Lower lobe of right lung (tissue), 2 donors: ENCODE data around the gene TFDP1. TPM values are rescaled to one million over a fixed set of nuclear protein-coding genes. Genes with fewer than 3 reads are reported as not detected.

Experiments used
- ATAC-seq, 2 donors: fragments of 200-7000 bp; cut with Tn5 transposase; one replicate each; pipeline ENCODE4 v1.9.1; 2020 to 2022; ENCODE audit warnings: mild to moderate bottlenecking in 2 of 2, moderate library complexity in 2 of 2
- DNase-seq: peaks from one replicate; pipeline ENCODE4 v3.0.0-alpha.2; 2020
- H3K27ac ChIP-seq: fragments of 200-600 bp; one replicate; pipeline ENCODE4 v1.8.0; 2022
- H3K27me3 ChIP-seq: fragments of 200-600 bp; one replicate; pipeline ENCODE4 v1.8.0; 2022; ENCODE audit warnings: low read depth
- H3K36me3 ChIP-seq: fragments of 200-600 bp; one replicate; pipeline ENCODE4 v1.8.0; 2022; ENCODE audit warnings: mild to moderate bottlenecking
- H3K4me1 ChIP-seq: fragments of 200-600 bp; one replicate; pipeline ENCODE4 v1.8.0; 2022
- H3K4me3 ChIP-seq: fragments of 200-600 bp; one replicate; pipeline ENCODE4 v1.8.0; 2022; ENCODE audit warnings: mild to moderate bottlenecking
- H3K9me3 ChIP-seq: fragments of 200-600 bp; one replicate; pipeline ENCODE4 v1.8.0; 2022
- CTCF ChIP-seq: fragments of 200-600 bp; IDR thresholded peaks from one replicate; pipeline ENCODE4 v1.8.0; 2022; ENCODE audit warnings: antibody characterized with exemption, mild to moderate bottlenecking
- intact Hi-C: fragments of 100-400 bp; cut with DNase I; formaldehyde crosslinking; loops from one replicate; pipeline ENCODE4 v1.11.0; 2022
- total RNA-seq: library from RNA; stranded (reverse); fragmentation: NEBNext Ultra II Directional; extraction: Animal tissue kit (Norgen Biotek cat#: 25700); gene quantifications from one replicate; pipeline ENCODE4 v1.2.1, GENCODE V29; 2021
- donor health status: DM: no; HTN: yes; CAD: no; lungs with severe emphysema.

Gene TFDP1
- total RNA-seq, 1 donor from 2014 or later = 47.0 TPM

- DNase-seq (peak; percentile 36), ATAC-seq (no peak)
- Histone ChIP-seq H3K9me3 (no peaks in the 10 kb centered on the region), H3K27me3 (peaks cover 15% of the 10 kb centered on the region), H3K36me3 (no peaks in the 10 kb centered on the region), H3K4me1 (no peaks in the 10 kb centered on the region), H3K4me3 (no peak overlapping the region), H3K27ac (no peak overlapping the region)
- TF ChIP-seq CTCF = no peak
- intact Hi-C loops = no loop called here
Observed at GRCh38 chr13:113565526-113566226, 18.9 kb upstream of the TFDP1 start.

GRCh38 chr13:113566227-113566561, 18.4 kb upstream of the TFDP1 start:
- DNase-seq (peak; percentile 10), ATAC-seq (no peak)
- no peak for TF ChIP-seq CTCF
- Histone ChIP-seq H3K4me3 (no peak overlapping the region), H3K9me3 (no peaks in the 10 kb centered on the region), H3K36me3 (no peaks in the 10 kb centered on the region), H3K4me1 (no peaks in the 10 kb centered on the region), H3K27ac (no peak overlapping the region), H3K27me3 (peaks cover 15% of the 10 kb centered on the region)
- intact Hi-C loops = no loop called here

- Histone ChIP-seq H3K27me3 (peaks cover 15% of the 10 kb centered on the region), H3K4me1 (no peaks in the 10 kb centered on the region), H3K27ac (no peak overlapping the region), H3K9me3 (no peaks in the 10 kb centered on the region), H3K4me3 (no peak overlapping the region), H3K36me3 (no peaks in the 10 kb centered on the region)
- ATAC-seq (no peak), DNase-seq (no peak)
- TF ChIP-seq CTCF = no peak
- intact Hi-C loops = no loop called here
Observed at GRCh38 chr13:113567681-113568080, 16.9 kb upstream of the TFDP1 start.

GRCh38 chr13:113573065-113573464, 11.5 kb upstream of the TFDP1 start:
- ATAC-seq (no peak), DNase-seq (peak; percentile 10)

GRCh38 chr13:113576597-113576996, 8.0 kb upstream of the TFDP1 start:
- no peak for TF ChIP-seq CTCF
- DNase-seq (no peak), ATAC-seq (no peak)
- no peaks in the 10 kb centered on the region for H3K27me3 ChIP-seq
- H3K27ac ChIP-seq = no peak overlapping the region
- H3K4me3 ChIP-seq = no peak overlapping the region
- H3K36me3 ChIP-seq = no peaks in the 10 kb centered on the region
- no peaks in the 10 kb centered on the region for H3K4me1 ChIP-seq
- intact Hi-C loops = no loop called here
- peaks cover 8% of the 10 kb centered on the region for H3K9me3 ChIP-seq

More at GRCh38 chr13:113573065-113573464, 11.5 kb upstream of the TFDP1 start:
- H3K27ac ChIP-seq = no peak overlapping the region
- H3K27me3 ChIP-seq = no peaks in the 10 kb centered on the region
- intact Hi-C loops = no loop called here
- no peaks in the 10 kb centered on the region for H3K4me1 ChIP-seq
- no peaks in the 10 kb centered on the region for H3K36me3 ChIP-seq
- H3K9me3 ChIP-seq = peaks cover 8% of the 10 kb centered on the region
- no peak overlapping the region for H3K4me3 ChIP-seq
- TF ChIP-seq CTCF = no peak
